Activated CD4-positive, CD25-positive, alpha-beta regulatory T cell treated with anti-CD3 and anti-CD28 coated beads, Interleukin-2, amount 50 U/mL, for 72 hours (primary cell): ENCODE data around the gene TRPV6.

Source experiments
- DNase-seq: peaks from one replicate; pipeline ENCODE4 v3.0.0; 2021

TRPV6 gene

DNA sequence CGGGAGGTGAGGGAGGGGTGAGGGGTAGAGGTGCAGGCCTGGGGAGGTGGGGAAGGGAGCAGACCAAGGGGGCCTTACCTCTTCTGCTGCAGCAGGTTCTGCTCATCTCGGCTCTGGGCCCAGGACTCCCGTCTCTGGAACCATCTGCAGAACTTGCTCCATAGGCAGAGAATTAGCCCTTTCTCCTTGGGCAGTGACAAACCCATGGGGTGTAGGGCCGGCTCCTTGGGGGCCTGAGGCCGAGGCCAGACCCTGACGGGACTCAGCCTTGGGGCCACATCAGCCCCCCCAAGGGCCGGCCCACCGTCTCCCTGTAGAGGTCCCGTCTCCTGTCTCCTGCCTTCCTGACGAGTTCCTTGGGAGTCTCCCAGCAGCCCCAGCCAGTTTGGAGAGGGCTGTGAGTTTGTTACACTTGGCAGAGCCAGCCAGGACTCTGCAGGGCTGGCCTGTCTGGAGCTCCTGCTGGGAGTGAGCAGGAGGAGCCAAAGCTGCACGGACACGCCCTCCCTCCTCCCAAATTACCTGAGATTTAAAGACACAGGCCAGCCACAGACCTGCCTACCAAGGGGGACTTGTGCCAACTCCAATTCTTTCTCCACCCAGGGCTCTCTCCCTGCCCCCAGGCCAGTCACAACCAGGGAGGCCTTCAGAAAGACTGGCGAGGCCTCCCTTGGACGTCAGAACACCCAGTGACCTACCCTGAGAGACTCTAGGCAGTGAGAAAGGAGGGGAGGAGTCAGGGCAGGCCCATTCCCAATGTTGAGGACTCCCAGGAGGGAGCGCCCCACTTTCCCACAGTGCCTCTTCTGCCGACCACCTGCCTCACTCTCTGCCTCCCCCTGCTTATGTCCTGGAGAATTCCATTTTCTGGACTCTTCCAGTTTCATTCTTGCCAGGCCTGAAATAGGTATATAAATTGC is at the start of gene TRPV6:
Gene TRPV6, minus strand, starts transcription at position 435 of the 920 bp plus-strand sequence.
- peak; percentile 18 for DNase-seq

- DNase-seq, result no peak
Measured at GRCh38 chr7:142934056-142934455, 48.5 kb upstream of the TRPV6 start.

DNA sequence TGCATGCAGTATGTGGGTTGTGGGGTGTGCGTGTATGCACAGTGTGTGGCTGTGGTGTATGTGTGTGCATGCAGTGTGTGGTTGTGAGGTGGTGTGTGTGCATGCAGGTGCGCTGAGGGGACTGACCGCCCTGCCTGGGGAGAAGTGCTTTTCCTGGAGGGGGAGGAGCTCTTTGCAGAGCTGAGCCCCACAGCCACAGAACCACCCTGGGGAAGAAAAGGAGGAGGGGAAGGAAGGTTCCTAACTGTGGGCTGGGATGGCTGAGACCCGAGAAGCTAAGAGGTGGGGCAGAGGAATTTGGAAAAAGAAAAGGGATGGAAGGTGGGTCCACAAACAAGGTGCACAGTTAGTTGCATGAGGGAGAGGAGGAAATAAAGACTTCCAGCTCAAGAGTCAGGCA is 48.1 kb upstream of the TRPV6 start, which contains the start of gene TRPV5:
Gene TRPV5, minus strand, starts transcription at position 123 of the 400 bp plus-strand sequence. CDS start 287 bp downstream, outside the sequence.
- no peak for DNase-seq

- no peak for DNase-seq
Measured at GRCh38 chr7:142933092-142933475, 47.5 kb upstream of the TRPV6 start.

GRCh38 chr7:142932386-142933091 is 47.0 kb upstream of the TRPV6 start:
- DNase-seq, result no peak

DNA sequence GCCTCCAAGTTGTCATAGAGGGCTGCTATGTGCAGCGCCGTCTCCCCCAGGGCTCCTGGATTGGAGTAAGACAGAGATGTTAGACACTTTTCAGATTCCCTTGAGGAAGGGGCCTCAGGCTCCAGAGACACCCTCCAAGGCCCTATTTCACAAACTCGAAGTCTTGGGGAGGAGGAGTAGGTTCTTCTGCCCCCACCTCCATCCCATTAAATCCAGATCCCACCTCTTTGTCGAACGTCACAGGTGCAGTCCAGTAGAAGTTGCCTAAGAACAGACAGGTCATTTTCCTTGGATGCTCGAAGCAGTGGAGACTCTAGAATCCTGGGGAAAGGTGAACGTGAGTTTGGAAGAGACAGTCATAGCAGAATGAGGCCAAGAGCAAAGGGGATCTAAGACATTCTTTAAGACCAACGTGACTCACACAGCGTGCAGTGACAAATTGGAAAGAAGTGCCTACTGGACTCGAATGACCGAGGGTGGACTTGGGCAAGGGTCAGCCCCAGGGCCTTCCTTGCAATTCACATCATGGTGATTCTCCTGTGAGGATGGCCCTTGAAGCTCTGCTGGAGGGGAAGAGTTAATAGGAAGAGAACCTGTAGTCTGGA is 44.7 kb upstream of the TRPV6 start:
- DNase-seq, result no peak

GRCh38 chr7:142927949-142928348 is 42.4 kb upstream of the TRPV6 start:
- no peak for DNase-seq

DNA sequence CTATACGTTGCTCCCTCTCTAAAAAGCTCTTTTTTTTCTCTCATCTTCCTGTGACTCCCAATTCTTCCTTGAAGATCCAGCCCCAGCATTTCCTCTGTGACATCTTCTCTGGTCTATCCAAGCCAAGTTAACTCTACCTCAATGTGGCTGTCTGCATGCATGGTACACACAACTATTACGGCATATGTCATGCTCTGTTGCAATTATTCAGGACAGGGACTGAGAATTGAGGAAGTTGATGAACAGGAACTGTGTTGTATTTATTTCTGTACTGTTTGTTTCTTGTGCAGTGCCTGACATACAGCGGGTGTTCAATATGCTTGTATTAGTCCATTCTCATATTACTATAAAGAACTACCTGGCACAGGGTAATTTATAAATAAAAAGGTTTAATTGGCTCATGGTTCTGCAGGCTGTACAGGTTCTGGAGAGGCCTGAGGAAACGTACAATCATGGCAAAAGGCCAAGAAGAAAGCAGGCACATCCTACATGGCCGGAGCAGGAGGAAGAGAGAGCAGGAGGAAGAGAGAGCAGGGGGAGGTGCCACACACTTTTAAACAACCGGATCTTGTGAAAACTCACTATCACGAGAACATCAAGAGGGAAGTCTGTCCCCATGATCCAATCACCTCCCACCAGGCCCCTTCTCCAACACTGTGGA is 41.7 kb upstream of the TRPV6 start:
- no peak for DNase-seq

DNA sequence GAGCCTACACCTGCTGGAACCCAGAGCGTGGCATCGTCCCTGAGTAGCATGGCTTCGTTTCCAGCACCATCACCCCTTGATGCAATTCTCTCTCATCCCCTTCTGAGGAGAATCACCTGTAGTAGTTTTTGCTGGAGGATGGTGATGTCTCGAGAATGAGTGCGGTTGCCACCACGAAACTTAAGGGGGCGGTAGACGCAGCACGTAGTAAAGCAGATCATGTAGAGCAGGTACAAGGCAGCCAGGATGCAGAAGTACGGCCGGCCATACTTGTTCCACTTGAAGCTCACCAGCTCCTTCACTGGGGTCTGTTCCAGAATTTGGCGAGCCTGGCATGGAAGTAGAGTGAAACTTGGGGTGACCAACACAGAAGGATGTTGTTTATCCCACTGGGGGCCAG is 39.9 kb upstream of the TRPV6 start:
- DNase-seq, result no peak

- no peak for DNase-seq
Measured at GRCh38 chr7:142923391-142923790, 37.8 kb upstream of the TRPV6 start.

- DNase-seq, result no peak
Measured at GRCh38 chr7:142919656-142920055, 34.1 kb upstream of the TRPV6 start.

GRCh38 chr7:142918901-142919300 is 33.4 kb upstream of the TRPV6 start:
- DNase-seq, result no peak

DNA sequence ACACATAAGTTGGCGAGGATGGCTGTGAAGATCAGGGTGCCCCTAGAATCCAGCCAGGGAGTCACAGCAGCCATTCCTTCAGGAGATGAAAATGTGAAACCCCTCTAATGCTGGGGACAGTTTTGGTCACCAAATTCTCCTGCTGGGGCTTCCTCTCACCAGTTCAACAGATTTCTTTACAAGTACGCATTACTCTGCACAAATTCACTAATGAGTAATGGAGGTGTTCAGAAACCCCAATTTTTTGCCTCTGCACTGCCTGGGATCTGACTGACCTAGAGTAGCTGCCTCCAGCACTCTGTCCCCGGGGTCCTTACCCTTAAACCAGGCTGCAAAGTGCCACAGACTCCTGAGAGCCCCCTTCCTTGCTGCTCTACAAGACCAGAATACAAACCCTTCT is 31.9 kb upstream of the TRPV6 start:
- no peak for DNase-seq

DNA sequence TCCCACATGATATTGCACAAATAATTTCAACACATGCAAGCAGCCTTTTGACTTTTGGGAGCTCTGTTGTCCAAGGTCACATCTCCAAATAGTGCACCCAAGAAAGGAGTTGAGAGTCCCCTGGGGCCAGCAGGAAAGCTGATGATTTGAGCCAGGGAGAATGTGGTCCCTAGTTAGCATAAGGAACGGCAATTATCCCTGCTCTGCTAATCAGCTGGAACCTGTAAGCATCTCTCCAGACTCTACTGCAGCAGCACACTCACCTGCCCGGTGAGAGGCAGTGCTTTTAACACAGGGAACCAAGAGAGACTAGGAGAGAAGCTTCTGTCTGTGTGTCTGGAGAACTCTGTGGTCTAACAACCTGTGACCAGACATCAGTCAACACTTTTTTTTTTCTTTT is 31.0 kb upstream of the TRPV6 start:
- no peak for DNase-seq

DNA sequence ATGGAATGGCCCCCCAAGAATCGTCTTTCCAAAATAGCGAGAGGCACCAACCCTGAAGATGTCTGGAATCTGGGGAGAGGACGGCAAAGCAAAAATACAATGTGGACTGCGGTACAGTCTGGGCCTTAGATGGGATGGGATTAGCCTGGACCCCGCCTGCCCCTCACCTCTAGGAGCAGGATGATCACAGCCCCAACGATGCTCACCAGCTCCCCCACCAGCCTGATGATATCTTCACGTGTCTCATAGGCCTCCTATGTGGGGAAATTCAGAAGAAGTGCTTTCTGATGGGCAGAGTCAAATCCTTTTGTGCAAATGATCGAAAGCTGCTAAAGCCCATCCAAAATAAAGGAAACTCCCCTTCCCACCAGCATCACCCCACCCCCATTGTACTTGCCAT is 29.8 kb upstream of the TRPV6 start:
- DNase-seq, result no peak

DNA sequence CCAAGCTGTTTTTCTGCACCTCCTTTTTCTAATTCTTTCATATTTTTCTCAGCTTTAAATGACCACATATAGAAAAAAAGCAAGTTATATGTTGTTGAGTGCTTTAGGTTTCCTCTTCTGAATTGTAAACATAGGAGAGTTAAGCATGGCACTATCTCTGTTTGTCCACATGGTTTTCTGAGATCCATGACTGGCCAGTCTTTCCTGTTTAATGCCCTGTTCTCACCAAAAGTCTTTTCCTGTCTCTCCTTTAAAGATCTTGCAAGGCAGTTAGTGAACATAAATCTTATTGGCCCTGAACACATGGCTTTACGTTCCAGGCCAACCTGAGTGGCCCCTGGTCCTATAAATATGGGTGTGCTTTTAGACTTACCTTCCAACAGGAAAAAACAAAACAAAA is 28.6 kb upstream of the TRPV6 start:
- DNase-seq, result no peak

GRCh38 chr7:142913566-142913965 is 28.0 kb upstream of the TRPV6 start:
- DNase-seq, result no peak

DNA sequence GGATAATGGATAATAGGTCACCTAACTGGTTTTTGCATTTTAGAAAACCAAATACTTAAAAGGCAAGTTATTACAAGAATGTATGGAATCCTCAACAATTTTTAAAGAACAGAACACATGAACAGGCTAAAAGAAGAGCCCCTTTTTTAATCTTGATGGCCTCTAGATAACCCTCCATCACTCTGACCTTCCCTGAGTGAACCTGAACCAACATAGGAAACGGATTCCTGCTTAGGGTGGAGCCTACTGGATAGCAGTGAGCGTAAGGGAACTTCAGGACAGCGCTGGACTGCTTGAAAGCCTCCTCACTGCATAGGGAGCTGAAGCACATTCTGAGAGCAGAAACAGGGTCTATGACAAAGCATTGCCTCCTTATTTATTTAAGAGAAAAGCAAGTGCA is 27.5 kb upstream of the TRPV6 start:
- DNase-seq, result no peak

DNA sequence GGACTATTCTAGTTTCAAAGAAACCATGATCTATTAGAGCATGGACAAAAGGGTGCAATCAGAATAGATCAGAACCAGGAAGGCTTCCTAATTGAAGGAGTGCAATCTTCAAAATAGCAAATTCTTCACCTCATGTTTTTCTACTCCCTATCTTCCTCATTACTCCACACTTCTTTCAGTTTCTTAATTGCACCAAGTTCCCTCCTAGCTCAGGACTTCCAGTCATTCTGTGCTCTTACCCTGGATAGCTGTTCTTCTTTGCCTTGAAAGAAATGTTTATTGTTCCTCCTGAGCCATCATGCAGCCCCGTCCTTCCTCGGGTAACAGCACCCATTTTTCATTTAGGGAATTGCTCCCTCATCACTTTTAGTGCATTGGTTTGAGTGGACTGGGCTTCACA is 24.9 kb upstream of the TRPV6 start:
- DNase-seq, result no peak

DNA sequence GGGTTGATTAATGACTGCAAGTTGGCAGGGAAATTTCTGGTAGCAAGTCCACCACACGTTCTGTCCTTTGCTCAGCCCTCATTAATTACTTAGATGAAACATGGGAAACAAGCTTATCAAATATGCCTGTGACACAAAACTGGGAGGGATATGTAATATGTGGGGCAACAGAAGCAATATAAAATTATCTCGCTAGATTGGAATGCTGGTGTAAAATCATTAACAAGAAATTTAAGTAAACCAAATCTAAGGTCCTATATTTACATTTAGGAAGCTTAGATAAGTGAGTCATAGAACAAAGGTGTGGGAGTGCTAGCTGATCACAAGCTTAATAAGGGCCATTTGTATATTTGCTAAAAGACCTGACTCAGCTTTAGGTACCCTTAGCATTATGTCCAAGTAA is 24.5 kb upstream of the TRPV6 start:
- no peak for DNase-seq

DNA sequence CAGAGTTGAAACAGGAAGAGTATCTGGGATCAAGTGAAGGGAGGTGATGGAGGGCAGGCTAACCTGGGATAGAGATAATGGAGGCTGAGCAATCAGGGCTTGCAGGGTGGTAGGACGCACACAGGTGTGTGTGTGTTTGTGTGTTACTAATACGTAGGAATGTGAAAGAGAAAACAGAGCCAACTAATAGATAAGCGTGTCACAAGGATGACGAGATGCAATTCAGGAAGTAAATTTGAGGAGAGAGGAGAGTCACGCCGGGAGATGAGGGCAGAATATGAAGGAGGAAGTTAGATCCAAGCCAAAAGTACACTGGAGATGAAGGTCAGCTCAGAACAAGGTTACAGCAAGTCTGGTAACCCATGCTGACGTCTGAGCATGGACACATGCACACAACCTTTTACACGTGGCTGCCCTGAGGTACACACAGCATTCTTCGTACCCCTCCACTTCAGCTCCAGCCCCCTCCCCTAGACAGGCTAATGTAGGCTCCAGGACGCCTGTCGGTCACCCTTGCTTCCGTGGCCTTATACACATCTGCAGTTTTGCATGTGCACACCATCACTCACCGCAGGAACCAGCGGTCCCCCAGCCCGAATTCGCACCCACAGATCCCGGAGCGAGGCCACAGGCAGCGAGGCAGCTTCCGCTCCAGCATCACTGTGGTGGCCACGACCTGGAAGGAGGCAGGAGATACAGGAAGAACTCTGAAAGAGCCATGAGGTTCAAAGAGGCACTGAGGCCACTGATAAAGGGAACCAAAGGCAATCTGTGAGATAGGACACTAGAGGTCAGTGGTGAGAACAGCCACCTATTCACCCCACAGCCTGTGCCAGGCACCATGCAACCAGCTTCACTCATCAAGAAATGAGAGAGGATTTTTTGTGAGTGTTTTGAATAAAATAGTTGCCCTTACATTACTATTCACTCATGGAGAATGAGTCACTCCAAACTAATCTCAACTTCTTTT is 23.7 kb upstream of the TRPV6 start:
- DNase-seq, result no peak

DNA sequence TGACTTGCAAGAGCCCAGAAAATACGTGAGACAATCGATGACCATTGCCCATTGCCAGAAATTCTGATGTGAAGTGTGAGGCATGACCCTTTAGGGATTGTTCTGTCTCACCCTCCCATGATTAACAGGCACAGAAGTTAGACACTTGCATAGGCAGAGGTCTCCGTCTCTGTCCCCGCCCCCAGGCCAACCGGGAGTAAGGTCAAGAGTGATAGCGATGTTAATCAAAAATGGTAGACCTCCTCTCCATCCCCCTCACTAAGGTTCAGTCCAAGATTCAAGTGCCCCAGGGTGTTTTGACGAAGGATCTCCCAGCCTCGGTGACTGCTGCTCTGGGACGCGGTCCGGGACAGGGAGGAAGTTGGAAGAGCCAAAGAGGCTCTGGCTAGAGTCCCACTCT is 22.7 kb upstream of the TRPV6 start:
- no peak for DNase-seq
